Measurements from ENCODE around the gene DCP2. TPM values are rescaled to one million over a fixed set of nuclear protein-coding genes. Genes with fewer than 3 reads are reported as not detected.

Gene DCP2
- total and polyA plus RNA-seq, 10 of the 15 experiments (the other 5 are each of a cell fraction or from before 2014, with no cell fraction given): 23.4 to 81.6 (median 47.4) TPM

GRCh38 chr5:113053511-113053995 lies 77.0 kb downstream of the DCP2 start (continued):
- no peak for TF ChIP-seq ZNF384 (IDR thresholded peaks at IDR 0.05; ENCODE audit: borderline replicate concordance, low read depth, low read length)
- TF ChIP-seq MEF2A (IDR thresholded peaks at IDR 0.05; ENCODE audit: insufficient read depth, low read depth, low read length): no peak
- TF ChIP-seq TAF1 (IDR thresholded peaks at IDR 0.05; ENCODE audit: borderline replicate concordance, low read depth, low read length): no peak
- TF ChIP-seq, protein P1, sequence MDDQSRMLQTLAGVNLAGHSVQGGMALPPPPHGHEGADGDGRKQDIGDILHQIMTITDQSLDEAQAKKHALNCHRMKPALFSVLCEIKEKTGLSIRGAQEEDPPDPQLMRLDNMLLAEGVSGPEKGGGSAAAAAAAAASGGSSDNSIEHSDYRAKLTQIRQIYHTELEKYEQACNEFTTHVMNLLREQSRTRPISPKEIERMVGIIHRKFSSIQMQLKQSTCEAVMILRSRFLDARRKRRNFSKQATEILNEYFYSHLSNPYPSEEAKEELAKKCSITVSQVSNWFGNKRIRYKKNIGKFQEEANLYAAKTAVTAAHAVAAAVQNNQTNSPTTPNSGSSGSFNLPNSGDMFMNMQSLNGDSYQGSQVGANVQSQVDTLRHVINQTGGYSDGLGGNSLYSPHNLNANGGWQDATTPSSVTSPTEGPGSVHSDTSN (IDR thresholded peaks at IDR 0.05; ENCODE audit: insufficient replicate concordance, low read depth, low read length): no peak
- TF ChIP-seq RELA (IDR thresholded peaks at IDR 0.05; ENCODE audit: borderline replicate concordance, partially characterized antibody): no peak
- no peak for TF ChIP-seq CUX1 (IDR thresholded peaks at IDR 0.05; ENCODE audit: insufficient replicate concordance, low read depth, low read length)
- no peak for TF ChIP-seq ZNF274 (IDR thresholded peaks at IDR 0.05; ENCODE audit: insufficient read depth, insufficient read length)
- no peak for TF ChIP-seq BRCA1 (IDR thresholded peaks at IDR 0.05; ENCODE audit: low read depth, low read length)
- no peak for TF ChIP-seq FOXM1 (IDR thresholded peaks at IDR 0.05; ENCODE audit: low read depth, low read length)
- TF ChIP-seq CEBPZ (IDR thresholded peaks at IDR 0.05; ENCODE audit: low read depth, low read length): no peak
- TF ChIP-seq MLLT1 (IDR thresholded peaks at IDR 0.05): no peak
